ENCODE results near the gene ZSCAN20. TPM values are rescaled to one million over a fixed set of nuclear protein-coding genes. Genes with fewer than 3 reads are reported as not detected.

The ZSCAN20 gene
- total and polyA plus RNA-seq, 9 of the 15 experiments (the other 6 are each of a cell fraction or from before 2014, with no cell fraction given) = 0.36 to 3.3 (median 2.0) TPM

DNA sequence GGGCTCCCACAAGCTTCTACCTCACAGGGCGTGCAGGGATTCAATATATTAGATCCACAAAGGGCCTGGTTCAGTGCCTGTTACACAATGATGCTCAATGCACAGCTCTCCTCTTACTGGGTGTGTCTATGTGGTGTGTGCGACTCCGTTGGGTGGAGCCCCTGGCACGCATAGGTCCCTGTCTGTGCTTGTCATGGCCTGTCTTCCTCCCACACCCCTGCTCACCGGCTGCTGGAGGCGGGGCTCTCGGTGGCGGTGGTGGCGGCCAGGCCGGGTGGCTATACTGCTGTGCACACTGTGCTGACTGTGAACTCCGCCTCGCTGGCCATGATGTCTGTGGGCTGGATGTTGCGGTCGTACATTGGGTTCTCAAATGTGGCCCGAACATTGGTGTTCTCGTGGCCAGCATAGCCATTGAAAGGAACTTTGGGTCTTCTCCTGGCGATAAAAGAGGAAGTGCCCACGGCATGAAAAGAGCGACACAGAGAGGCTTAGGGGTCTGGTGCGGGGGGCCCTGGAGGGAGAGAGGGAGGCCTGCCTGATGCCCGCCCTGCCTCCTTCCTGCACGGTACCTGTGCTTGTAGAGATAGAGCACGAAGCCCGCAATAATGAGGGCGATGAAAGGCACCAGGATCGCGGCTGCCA lies 46.9 kb downstream of the ZSCAN20 start:
- WGBS (ENCODE audit: insufficient coverage, low coverage, missing lambda C conversion rate) = 1% methylated on average over 27 of the region's 27 CpGs
- H3K9ac ChIP-seq (ENCODE audit: insufficient read depth in 1 of 2, low read depth in 2 of 2, low read length in 2 of 2) = no peak overlapping the region

More for the DNA sequence above, 46.9 kb downstream of the ZSCAN20 start:
- CTCF ChIA-PET (ENCODE audit: low intra/inter-chr PET ratio) = interaction anchor here (0.7 kb wide), 1 partner anchor 408 kb away, joined by 4 read pairs; no protein-coding TSS in a partner anchor
- POLR2A ChIA-PET = interaction anchor here (0.7 kb wide), 1 partner anchor 73 kb away, joined by 3 read pairs; no protein-coding TSS in a partner anchor
- ATAC-seq = peak; percentile 89
- H3K9me3 ChIP-seq (replicated peaks; ENCODE audit: control insufficient read depth, insufficient read depth, low read depth, low read length) = no peaks in the 10 kb centered on the region
- intact Hi-C loops (cut with micrococcal nuclease) (loop anchor here (10.0 kb wide), 1 partner anchor 85 kb away; no protein-coding TSS in a partner anchor), in situ Hi-C loops (cut with MboI) (no loop called here)
- H3K4me1 ChIP-seq (replicated peaks in 1 of 2; ENCODE audit: control insufficient read depth in 2 of 2, insufficient read depth in 2 of 2, low read length in 2 of 2) = peaks cover 0 to 6% of the 10 kb centered on the region in 2 experiments; a peak in 2 of 5 replicates
- no TSS peak for BruUV-seq (replicated peaks)
- no peak for FAIRE-seq
- H3K4me2 ChIP-seq (ENCODE audit: insufficient read depth, low read length) = peak overlapping the region; percentile 28; the same call in 1 of the 2 replicates
- no peaks in the 10 kb centered on the region for H3K36me3 ChIP-seq (ENCODE audit: control insufficient read depth, insufficient read depth, low read length)
- H2AFZ ChIP-seq (ENCODE audit: low read depth, low read length) = 0 out of 2 replicates have a peak overlapping the region, but pooled peaks have one; percentile 6
- DNase-seq (ENCODE audit: extremely low read depth in 1 of 4, low spot score in 3 of 4) = peak; percentile 33 to 53 (median 44)
- 0 out of 2 replicates have a peak, but pooled peaks cover 6% of the 10 kb centered on the region for H4K20me1 ChIP-seq (replicated peaks; ENCODE audit: control insufficient read depth, insufficient read depth, low read length)
- TF ChIP-seq CREM (IDR thresholded peaks at IDR 0.05; ENCODE audit: low read depth) = 0 out of 2 replicates have a peak, but pooled peaks have one; percentile 21
- no peak for TF ChIP-seq ZNF561 (CRISPR knock-in tag; conservative IDR thresholded peaks at IDR 0.05)
- TF ChIP-seq PKNOX1 (IDR thresholded peaks at IDR 0.05) = peak; percentile 77
- TF ChIP-seq SPI1 (IDR thresholded peaks at IDR 0.05; ENCODE audit: borderline replicate concordance, low read depth, low read length) = peak; percentile 98
- no peak for TF ChIP-seq RAD21 (CRISPR knock-in tag; conservative IDR thresholded peaks at IDR 0.05 in 1 of 2, IDR thresholded peaks at IDR 0.05 in 1 of 2)
- TF ChIP-seq, protein P1, sequence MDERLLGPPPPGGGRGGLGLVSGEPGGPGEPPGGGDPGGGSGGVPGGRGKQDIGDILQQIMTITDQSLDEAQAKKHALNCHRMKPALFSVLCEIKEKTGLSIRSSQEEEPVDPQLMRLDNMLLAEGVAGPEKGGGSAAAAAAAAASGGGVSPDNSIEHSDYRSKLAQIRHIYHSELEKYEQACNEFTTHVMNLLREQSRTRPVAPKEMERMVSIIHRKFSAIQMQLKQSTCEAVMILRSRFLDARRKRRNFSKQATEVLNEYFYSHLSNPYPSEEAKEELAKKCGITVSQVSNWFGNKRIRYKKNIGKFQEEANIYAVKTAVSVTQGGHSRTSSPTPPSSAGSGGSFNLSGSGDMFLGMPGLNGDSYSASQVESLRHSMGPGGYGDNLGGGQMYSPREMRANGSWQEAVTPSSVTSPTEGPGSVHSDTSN (CRISPR knock-in tag; IDR thresholded peaks at IDR 0.05; ENCODE audit: low read depth) = no peak
- TF ChIP-seq, protein P1 (tag; conservative IDR thresholded peaks at IDR 0.05; ENCODE audit: low read depth) = 0 out of 2 replicates have a peak, but pooled peaks have one; percentile 7
- no peak for TF ChIP-seq ATF1 (CRISPR knock-in tag; IDR thresholded peaks at IDR 0.05)
- 0 out of 2 replicates have a peak, but pooled peaks have one; percentile 12 for TF ChIP-seq ATF1 (tag; IDR thresholded peaks at IDR 0.05)
- TF ChIP-seq RBM25 (IDR thresholded peaks at IDR 0.05; ENCODE audit: low read depth, low read length, severe bottlenecking) = peak; percentile 9
- no peak overlapping the region; the same call in 1 of the 2 replicates for H3K4me3 ChIP-seq
- H3K79me2 ChIP-seq (ENCODE audit: control insufficient read depth, insufficient read depth, low read length) = no peaks in the 10 kb centered on the region
- H3K27me3 ChIP-seq (ENCODE audit: control insufficient read depth in 2 of 2, insufficient read depth in 2 of 2, low read length in 2 of 2) = peaks cover 39 to 71% of the 10 kb centered on the region in 2 experiments
- H3K9me1 ChIP-seq (ENCODE audit: control insufficient read depth, insufficient read depth, low read length) = no peaks in the 10 kb centered on the region
- no peak overlapping the region for H3K27ac ChIP-seq (ENCODE audit: extremely low read depth, low read depth, low read length)

Data from K562 (cell line).